Measurements from ENCODE around the gene PLXNA4.

The PLXNA4 gene

GRCh38 chr7:132164558-132165125 lies 411.6 kb downstream of the PLXNA4 start:
- TF ChIP-seq CTCF (IDR thresholded peaks at IDR 0.05; ENCODE audit: control extremely low read depth, extremely low read depth, low read depth, missing control alignments), result no peak
- ChIA-PET POLR2A (no interaction called here), CTCF (no interaction called here)
- no peak for DNase-seq (ENCODE audit: extremely low spot score)

- ChIA-PET CTCF (no interaction called here), POLR2A (no interaction called here)
- no peak for TF ChIP-seq CTCF (IDR thresholded peaks at IDR 0.05; ENCODE audit: control extremely low read depth, extremely low read depth, low read depth, missing control alignments)
- no peak for DNase-seq (ENCODE audit: extremely low spot score)
Observed at GRCh38 chr7:132162556-132163144, 413.6 kb downstream of the PLXNA4 start.

- no peak for TF ChIP-seq CTCF (IDR thresholded peaks at IDR 0.05; ENCODE audit: control extremely low read depth, extremely low read depth, low read depth, missing control alignments)
- ChIA-PET CTCF (no interaction called here), POLR2A (no interaction called here)
- DNase-seq (ENCODE audit: extremely low spot score), result no peak
Observed at GRCh38 chr7:132161976-132162375, 414.3 kb downstream of the PLXNA4 start.

GRCh38 chr7:132161533-132161915 lies 414.7 kb downstream of the PLXNA4 start:
- CTCF ChIA-PET, result no interaction called here
- POLR2A ChIA-PET, result no interaction called here
- no peak for TF ChIP-seq CTCF (IDR thresholded peaks at IDR 0.05; ENCODE audit: control extremely low read depth, extremely low read depth, low read depth, missing control alignments)
- no peak for DNase-seq (ENCODE audit: extremely low spot score)

- TF ChIP-seq CTCF (IDR thresholded peaks at IDR 0.05; ENCODE audit: control extremely low read depth, extremely low read depth, low read depth, missing control alignments), result no peak
Observed at GRCh38 chr7:132160611-132161532, 415.4 kb downstream of the PLXNA4 start.

GRCh38 chr7:132158841-132159240 lies 417.4 kb downstream of the PLXNA4 start:
- DNase-seq (ENCODE audit: extremely low spot score), result no peak
- no peak for TF ChIP-seq CTCF (IDR thresholded peaks at IDR 0.05; ENCODE audit: control extremely low read depth, extremely low read depth, low read depth, missing control alignments)
- ChIA-PET CTCF (interaction anchor here (1.0 to 1.7 kb wide), 2 partner anchors 15 to 422 kb away, joined by 3 to 4 read pairs; no protein-coding TSS in a partner anchor), POLR2A (no interaction called here)

More at GRCh38 chr7:132160611-132161532, 415.4 kb downstream of the PLXNA4 start:
- POLR2A ChIA-PET, result no interaction called here
- CTCF ChIA-PET, result no interaction called here
- DNase-seq (ENCODE audit: extremely low spot score), result no peak
